ENCODE data around the gene TMEM156. TPM values are rescaled to one million over a fixed set of nuclear protein-coding genes. Genes with fewer than 3 reads are reported as not detected.

TMEM156 gene
- total RNA-seq, 2 donors from 2014 or later, result 0.27 to 0.51 TPM

DNA sequence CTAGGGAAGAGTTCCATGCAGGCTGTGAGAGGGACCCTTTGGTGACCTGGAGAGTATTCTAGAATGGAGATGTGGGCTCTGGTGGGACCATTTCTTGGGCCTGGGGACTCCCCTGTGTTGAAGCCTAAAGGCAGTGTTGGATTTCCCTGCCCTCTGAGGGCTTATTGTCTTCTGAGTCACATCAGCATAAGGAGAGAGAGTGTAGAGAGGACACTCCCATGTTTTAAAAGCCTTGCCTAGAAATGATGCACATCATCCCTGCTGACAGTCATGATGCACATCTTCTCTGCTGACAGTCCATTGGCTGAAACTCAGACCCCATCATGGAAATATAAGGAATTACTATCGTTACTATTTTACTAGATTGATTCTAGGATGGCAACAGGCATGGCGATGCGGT lies 112.7 kb downstream of the TMEM156 start:
- intact Hi-C loops (cut with DNase I), result no loop called here

DNA sequence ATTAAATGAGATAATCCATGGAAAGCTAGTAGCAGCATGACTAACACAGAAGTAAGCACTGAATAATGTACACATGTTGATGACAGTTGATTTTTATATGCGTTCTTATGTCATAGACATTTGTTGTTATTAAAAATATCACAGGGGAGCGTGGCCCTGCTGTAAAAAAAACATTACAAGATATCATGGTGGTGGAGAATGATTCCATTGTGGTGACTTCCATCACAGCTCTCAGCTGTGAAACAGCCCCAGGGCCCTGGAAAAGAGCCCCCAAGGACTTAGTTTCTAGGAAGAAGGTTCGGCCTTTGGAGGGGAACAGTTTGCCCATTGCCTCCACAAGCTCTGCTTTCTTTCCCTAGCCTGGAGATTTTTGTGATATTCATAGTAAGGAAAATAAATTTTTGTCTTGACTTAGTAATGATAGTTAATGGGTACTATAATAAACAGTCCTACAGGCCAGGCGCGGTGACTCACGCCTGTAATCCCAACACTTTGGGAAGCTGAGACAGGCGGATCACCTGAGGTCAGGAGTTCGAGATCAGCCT lies 114.7 kb downstream of the TMEM156 start:
- no peaks in the 10 kb centered on the region for H3K9me3 ChIP-seq
- no peak overlapping the region for H3K4me3 ChIP-seq
- no peak overlapping the region for H3K27ac ChIP-seq
- WGBS, result 83% methylated on average over 8 of the region's 8 CpGs
- no peaks in the 10 kb centered on the region for H3K4me1 ChIP-seq (replicated peaks)
- no peaks in the 10 kb centered on the region for H3K27me3 ChIP-seq (replicated peaks; ENCODE audit: insufficient read depth)
- TF ChIP-seq POLR2AphosphoS5 (IDR thresholded peaks at IDR 0.05), result no peak
- DNase-seq (ENCODE audit: low spot score), result no peak
- no peaks in the 10 kb centered on the region for H3K36me3 ChIP-seq
- intact Hi-C loops (cut with DNase I), result no loop called here

More for the DNA sequence above, 112.7 kb downstream of the TMEM156 start:
- Histone ChIP-seq H3K27ac (no peak overlapping the region), H3K36me3 (no peaks in the 10 kb centered on the region), H3K4me1 (replicated peaks) (no peaks in the 10 kb centered on the region), H3K4me3 (no peak overlapping the region), H3K27me3 (replicated peaks; ENCODE audit: insufficient read depth) (no peaks in the 10 kb centered on the region), H3K9me3 (no peaks in the 10 kb centered on the region)
- TF ChIP-seq POLR2A (IDR thresholded peaks at IDR 0.05) (no peak), POLR2AphosphoS5 (IDR thresholded peaks at IDR 0.05) (no peak)
- TF ChIP-seq, protein P1, sequence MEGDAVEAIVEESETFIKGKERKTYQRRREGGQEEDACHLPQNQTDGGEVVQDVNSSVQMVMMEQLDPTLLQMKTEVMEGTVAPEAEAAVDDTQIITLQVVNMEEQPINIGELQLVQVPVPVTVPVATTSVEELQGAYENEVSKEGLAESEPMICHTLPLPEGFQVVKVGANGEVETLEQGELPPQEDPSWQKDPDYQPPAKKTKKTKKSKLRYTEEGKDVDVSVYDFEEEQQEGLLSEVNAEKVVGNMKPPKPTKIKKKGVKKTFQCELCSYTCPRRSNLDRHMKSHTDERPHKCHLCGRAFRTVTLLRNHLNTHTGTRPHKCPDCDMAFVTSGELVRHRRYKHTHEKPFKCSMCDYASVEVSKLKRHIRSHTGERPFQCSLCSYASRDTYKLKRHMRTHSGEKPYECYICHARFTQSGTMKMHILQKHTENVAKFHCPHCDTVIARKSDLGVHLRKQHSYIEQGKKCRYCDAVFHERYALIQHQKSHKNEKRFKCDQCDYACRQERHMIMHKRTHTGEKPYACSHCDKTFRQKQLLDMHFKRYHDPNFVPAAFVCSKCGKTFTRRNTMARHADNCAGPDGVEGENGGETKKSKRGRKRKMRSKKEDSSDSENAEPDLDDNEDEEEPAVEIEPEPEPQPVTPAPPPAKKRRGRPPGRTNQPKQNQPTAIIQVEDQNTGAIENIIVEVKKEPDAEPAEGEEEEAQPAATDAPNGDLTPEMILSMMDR (IDR thresholded peaks at IDR 0.05), result no peak
- no peak for DNase-seq (ENCODE audit: low spot score)
- 91% methylated on average over 3 of the region's 3 CpGs for WGBS

Other genes with a start within 250 kb of the TMEM156 start
- gene TLR10, start 249.4 kb downstream of the TMEM156 start, total RNA-seq, result under 1 TPM; 0.14 to 0.68 TPM
- gene TLR1, start 227.6 kb downstream of the TMEM156 start, total RNA-seq, result 1 to 10 TPM; 7.4 to 7.8 TPM
- gene TLR6, start 175.6 kb downstream of the TMEM156 start, total RNA-seq, result 1 to 10 TPM; 1.0 to 1.5 TPM
- gene FAM114A1, start 164.6 kb downstream of the TMEM156 start, total RNA-seq, result 100 to 1,000 TPM; 117 to 118 TPM
- 10 to 100 TPM; 19.8 to 26.1 TPM for gene KLHL5, start 29.8 kb upstream of the TMEM156 start, total RNA-seq
- 10 to 100 TPM; 27.3 to 42.5 TPM for gene WDR19, start 150.1 kb upstream of the TMEM156 start, total RNA-seq